DMS153 treated with DMSO at 0.1 percent for 48 hours (cell line): ENCODE data around the gene HLA-DMB.

Experiments
- DNase-seq: peaks from one replicate; lab custom pipeline; 2025; ENCODE audit not compliant: unreplicated experiment; lab: John Stamatoyannopoulos, UW

HLA-DMB gene

DNA sequence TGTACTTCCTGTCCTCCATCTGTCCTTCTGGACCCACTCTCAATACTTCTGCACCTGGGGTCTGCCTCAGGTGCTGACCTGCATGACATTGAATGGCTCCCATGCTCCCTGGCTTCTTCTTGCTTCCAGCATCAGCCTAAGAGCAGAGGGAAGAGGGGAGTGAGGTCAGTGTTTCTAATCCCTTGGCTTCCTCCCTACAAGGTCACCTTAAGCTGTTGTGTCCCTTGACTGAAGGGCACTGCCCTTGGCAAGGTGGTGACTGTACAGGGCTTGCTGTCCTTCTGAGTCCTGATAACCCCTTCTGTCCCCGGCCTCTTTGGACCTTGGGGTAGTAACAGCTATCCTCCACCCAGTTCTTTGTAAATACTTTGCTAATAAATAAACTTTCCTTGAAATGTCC is 9.6 kb downstream of the HLA-DMB start:
- DNase-seq, result no peak

DNA sequence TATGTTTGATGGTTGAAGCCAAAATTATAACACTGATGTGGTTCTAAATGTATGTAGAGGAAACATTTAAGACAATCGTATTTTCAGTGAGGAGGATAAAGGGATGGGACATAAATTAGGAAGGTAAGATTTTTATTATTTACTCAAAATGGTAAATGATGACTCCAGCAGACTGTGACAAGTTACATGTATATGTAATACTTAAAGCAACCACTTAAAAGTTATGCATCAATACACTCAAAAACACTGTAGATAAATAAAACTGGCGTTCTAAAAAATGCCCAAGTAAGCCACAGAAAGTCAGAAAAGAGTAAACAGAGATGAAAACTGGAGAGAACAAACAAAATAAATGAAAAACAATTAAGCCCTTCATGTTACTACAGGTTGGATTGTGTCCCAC is 18.7 kb downstream of the HLA-DMB start:
- DNase-seq, result no peak

- DNase-seq, result no peak
Observed at GRCh38 chr6:32920715-32921114, 20.1 kb downstream of the HLA-DMB start.

- no peak for DNase-seq
Observed at GRCh38 chr6:32912951-32913350, 27.9 kb downstream of the HLA-DMB start.

DNA sequence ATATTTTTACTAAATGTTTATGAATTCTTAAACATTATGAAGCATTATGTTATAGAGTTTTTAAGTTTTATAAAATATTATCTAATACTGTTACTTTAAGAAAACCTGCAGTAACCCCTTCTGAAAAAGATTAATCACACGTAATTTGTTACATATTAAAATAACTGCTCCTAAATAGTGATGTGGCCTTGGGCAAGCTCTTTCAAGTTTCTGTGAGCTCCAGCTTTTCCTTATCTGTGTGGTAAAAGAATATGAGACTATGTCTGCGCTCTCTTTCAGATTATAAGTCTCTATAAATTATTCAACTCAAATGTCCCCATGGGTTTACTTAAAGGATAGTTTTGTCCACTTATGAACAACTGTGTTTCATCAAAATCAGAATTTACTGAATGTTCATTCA is 31.9 kb downstream of the HLA-DMB start:
- DNase-seq, result no peak

DNA sequence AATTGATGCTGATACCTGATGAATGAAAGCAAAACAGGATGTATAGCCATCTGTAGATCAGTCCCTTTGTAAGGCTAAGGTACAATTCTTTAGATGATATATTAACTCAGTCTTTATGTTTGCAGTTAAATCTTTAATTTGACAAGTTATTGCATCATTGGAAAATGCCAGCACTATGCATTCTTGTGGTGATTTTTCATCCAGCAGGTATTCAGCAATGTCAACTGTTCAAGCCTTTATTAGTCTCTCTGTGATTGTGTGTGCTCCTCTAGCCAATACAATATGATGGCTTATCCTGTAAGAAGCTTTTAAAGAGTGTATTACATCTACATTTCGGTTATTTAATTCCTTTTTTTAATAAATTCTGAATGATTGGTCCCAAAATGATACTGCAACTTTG is 34.3 kb downstream of the HLA-DMB start:
- DNase-seq, result no peak

DNA sequence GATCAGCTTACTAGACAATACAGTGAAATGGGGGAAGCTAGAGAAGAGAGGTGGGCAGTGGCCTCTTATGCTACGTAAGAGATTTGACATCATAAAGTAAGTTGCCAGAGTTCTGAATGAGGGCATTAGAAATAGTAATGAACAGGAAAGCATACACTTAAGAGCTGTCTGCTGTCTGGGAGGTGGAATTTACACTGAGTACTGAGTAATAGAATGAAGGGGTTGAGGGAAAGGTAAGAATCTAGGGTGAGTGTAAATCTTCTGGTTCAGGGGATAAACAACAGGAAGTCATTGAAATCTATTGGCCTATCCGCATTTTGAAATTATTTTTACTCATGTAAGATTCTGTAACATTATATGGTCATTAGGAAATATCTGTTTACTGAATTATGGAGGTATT is 35.8 kb downstream of the HLA-DMB start:
- no peak for DNase-seq

GRCh38 chr6:32903952-32904351 is 36.9 kb downstream of the HLA-DMB start:
- no peak for DNase-seq

GRCh38 chr6:32895006-32895345 is 45.9 kb downstream of the HLA-DMB start:
- DNase-seq, result no peak

GRCh38 chr6:32894085-32895005 is 46.5 kb downstream of the HLA-DMB start:
- peak; percentile 84 for DNase-seq

GRCh38 chr6:32890831-32891230 is 50.0 kb downstream of the HLA-DMB start:
- no peak for DNase-seq

DNA sequence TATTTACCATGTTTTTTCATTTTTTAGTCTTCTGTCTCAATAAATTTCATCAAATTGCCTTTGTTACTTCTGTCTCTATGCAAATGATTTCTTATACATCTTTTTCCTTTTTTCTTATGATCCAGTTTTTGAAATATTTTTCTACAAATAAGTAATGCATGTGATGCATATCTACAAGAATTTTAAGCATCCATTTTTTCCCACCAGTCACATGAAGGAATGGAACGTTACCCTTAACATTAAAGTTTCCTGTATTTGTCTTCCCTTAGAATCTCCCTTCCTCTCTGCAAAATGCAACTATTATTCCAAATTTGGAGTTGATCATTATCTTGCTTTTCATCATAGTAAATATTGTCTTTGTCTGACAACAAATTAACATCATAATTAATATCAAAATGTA is 51.3 kb downstream of the HLA-DMB start:
- DNase-seq, result no peak

- DNase-seq, result no peak
Observed at GRCh38 chr6:32888576-32888975, 52.3 kb downstream of the HLA-DMB start.

GRCh38 chr6:32887616-32888015 is 53.2 kb downstream of the HLA-DMB start:
- DNase-seq, result no peak

DNA sequence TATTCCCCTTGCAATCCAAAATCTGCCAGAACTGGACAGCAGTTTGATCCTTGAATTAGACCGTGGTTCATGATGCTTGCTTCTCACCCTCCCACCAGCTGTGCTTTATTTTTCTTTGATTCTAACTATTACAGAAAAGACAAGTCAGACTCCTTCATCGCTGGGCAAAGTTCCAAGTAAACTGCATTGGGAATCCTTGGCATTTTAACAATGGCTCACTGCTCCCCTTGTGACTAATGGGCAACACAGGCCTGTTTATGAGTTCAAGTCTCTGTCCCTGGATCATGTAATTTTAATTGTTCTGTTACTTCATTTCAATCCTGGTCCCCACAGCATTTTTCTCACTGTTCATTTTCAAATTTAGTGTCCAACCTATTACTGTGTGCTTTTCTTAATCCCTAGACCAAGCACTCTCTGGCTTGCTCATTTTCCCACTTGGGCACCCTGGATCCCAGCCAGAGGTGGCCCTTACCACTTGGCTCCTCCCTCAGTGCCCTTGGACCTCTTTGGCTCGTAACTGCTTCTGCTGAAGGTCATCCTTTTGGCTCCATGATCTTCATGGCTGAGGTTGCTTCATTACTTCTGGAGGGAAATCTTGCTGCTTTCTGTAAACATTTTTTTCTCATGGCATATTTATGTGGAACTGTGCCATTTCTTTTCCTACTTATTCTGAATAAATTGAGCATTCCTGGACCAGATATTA is 54.0 kb downstream of the HLA-DMB start:
- no peak for DNase-seq

DNA sequence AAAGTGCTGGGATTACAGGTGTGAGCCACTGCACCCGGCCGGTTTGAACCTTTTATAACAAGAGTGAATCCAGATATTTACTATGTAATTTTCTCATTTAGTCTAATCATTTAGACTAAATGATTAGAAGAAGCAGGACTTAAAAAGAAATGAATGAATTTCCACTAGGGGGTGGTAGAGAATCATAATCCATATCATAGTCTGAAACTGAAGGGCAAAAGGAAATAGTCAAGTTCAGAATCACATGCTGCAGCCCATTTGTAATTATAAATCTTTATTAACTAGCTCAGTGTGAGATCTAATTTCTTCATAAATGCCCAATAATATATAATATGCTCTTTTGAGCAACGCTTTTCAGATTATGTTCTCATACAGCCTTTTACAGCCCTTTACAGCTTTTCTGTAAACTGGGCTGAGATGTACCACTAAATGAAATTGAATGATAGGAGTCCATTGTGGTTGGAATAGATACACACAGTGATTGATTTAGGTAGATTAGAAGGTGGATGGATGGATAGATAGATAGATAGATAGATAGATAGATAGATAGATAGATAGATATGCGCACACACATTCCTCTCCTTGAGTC is 55.0 kb downstream of the HLA-DMB start:
- peak; percentile 51 for DNase-seq
